Activated T-cell treated with anti-CD3 and anti-CD28 coated beads for 1 hour (primary cell): Measurements from ENCODE around the gene OR51B2.

Experiments
- DNase-seq: peaks from one replicate; pipeline ENCODE4 v3.0.0-alpha.2; 2020; ENCODE audit warnings: low read depth

The OR51B2 gene

GRCh38 chr11:5282628-5283027 lies 41.5 kb downstream of the OR51B2 start:
- no peak for DNase-seq

DNA sequence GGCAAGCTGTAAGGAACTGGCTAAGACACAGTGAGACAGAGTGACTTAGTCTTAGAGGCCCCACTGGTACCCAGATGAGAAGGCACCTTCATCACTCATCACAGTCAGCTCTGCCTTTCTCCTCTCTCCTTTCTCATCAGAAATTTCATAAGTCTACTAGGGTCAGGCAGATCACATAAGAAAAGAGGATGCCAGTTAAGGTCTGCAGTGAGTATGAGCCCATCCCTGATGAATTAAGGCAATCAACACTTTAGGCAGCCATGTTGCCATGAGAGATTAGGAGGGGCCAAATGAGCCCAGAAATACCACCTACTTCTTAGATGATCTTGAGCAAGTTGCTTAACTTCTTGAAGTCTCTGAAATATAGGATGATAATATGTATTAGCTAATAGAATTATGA lies 42.5 kb downstream of the OR51B2 start:
- no peak for DNase-seq

- DNase-seq, result no peak
These were observed 43.5 kb downstream of the OR51B2 start for GRCh38 chr11:5280582-5281102.

GRCh38 chr11:5279471-5280090 lies 44.5 kb downstream of the OR51B2 start:
- DNase-seq, result no peak

DNA sequence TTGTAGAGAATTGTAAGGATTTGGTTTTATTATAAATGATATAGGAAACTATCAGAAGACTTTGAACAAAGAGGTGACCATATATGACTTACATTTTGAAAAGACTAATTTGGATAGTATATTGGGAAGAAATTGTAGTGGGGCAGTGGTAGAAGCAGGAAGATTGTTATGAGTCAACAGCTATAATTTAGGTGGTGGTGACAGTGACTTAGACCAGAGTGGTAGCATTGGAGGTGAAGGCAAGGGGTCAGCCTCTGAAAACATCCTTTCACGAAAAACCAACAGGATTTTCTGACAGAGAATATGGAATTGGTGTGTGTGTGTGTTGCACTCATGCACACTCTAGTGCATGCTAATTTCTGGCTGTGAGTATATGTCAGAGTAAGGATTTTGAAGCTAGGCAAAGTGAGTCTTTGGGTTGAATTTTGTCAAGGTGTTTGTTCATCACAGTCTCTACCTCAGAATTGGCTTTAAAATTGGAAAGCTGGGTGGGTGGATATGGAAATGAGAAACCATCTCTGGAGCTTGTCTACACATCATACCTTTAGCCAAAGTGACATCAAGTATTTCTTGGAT lies 46.2 kb downstream of the OR51B2 start:
- DNase-seq, result no peak

DNA sequence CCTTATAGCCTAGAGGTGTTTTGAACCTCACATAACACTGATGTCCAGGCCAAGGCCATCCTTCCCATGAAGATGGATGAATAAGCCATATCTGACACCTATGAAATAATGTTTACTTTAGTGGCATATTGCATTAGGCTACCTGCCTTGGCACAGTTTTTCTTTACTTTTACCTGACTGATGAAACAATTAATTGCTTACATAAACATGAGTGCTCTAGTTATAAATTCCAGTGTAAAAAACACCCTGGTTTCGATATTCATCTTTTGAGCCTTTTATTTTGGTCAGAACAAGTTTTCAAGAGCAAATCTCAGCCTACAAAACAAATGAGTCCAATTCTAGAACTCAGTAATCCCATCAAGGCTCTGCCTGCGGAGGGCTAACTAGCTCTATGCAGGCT lies 47.4 kb downstream of the OR51B2 start:
- no peak for DNase-seq

DNA sequence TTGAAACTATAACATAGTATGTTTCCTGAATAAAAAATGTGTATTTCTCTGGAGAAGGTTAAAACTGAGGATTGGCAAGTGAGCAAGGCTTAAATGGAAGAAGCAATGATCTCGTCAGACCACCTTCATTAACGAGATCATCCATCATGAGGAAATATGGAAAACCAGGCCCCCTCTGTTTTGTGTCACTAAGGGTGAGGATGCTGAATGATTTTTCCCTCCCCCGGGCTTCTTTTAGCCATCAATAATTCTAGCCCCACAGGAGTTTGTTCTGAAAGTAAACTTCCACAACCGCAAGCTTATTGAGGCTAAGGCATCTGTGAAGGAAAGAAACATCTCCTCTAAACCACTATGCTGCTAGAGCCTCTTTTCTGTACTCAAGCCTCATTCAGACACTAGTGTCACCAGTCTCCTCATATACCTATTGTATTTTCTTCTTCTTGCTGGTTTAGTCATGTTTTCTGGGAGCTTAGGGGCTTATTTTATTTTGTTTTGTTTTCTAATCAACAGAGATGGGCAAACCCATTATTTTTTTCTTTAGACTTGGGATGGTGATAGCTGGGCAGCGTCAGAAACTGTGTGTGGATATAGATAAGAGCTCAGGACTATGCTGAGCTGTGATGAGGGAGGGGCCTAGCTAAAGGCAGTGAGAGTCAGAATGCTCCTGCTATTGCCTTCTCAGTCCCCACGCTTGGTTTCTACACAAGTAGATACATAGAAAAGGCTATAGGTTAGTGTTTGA lies 48.6 kb downstream of the OR51B2 start:
- DNase-seq, result no peak

DNA sequence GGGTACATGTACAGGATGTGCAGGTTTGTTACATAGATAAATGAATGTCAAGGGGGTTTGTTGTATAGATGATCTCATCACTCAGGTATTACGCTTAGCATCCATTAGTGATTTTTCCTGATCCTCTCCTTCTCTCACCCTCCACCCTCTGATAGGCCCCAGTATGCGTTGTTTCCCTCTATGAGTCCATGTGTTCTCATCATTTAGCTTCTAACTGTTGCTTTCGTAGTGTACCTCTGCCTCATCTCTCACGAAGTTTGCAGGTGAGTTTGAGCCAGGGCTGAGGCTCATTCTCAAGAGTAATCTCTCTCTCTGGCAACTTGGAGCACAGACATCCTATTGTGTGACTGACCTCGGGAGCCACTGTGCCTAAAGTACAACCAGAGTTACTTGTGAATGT lies 49.7 kb downstream of the OR51B2 start:
- DNase-seq, result no peak
